Endothelial cell (in vitro differentiated cells): ENCODE measurements around the gene AGO4. TPM values are rescaled to one million over a fixed set of nuclear protein-coding genes. Genes with fewer than 3 reads are reported as not detected.
"Not testable (repeated sequence)": the region's sequence is repeated elsewhere in the genome, so short reads cannot be mapped to it uniquely, and the experiment has no call there.

Experiments
- DNase-seq: peaks from one replicate; pipeline ENCODE4 v3.0.0; 2021; ENCODE audit warnings: low spot score
- H3K27ac Mint-ChIP-seq: one replicate; pipeline ENCODE4 v1.8.0; 2021; ENCODE audit warnings: mixed read lengths, inconsistent platforms; ENCODE audit not compliant: unreplicated experiment
- H3K27me3 Mint-ChIP-seq: one replicate; pipeline ENCODE4 v1.8.0; 2021; ENCODE audit warnings: mild to moderate bottlenecking, moderate library complexity, mixed read lengths, inconsistent platforms; ENCODE audit not compliant: unreplicated experiment
- H3K36me3 Mint-ChIP-seq: one replicate; pipeline ENCODE4 v1.8.0; 2021; ENCODE audit warnings: mild to moderate bottlenecking, low read depth, mixed read lengths, inconsistent platforms; ENCODE audit not compliant: unreplicated experiment
- H3K4me1 Mint-ChIP-seq: one replicate; pipeline ENCODE4 v1.8.0; 2021; ENCODE audit warnings: mild to moderate bottlenecking, mixed read lengths, inconsistent platforms; ENCODE audit not compliant: unreplicated experiment
- H3K4me3 Mint-ChIP-seq: one replicate; pipeline ENCODE4 v1.8.0; 2021; ENCODE audit warnings: mild to moderate bottlenecking, mixed read lengths, inconsistent platforms; ENCODE audit not compliant: unreplicated experiment
- H3K9me3 Mint-ChIP-seq: one replicate; pipeline ENCODE4 v1.8.0; 2021; ENCODE audit warnings: mixed read lengths, inconsistent platforms; ENCODE audit not compliant: unreplicated experiment
- CTCF ChIP-seq: fragments of 200-600 bp; sonication (generic); IDR thresholded peaks from one replicate; pipeline ENCODE4 v1.5.0; 2021; ENCODE audit warnings: antibody characterized with exemption; ENCODE audit not compliant: unreplicated experiment
- total RNA-seq: library from RNA; stranded (reverse); fragmentation: NEBNext Ultra II Directional; extraction: Animal tissue kit (Norgen Biotek cat#: 25700); gene quantifications from one replicate; pipeline ENCODE4 v1.2.1, GENCODE V29; 2021; ENCODE audit not compliant: unreplicated experiment

The AGO4 gene
- total RNA-seq, 1 donor from 2014 or later, result 26.6 TPM

DNA sequence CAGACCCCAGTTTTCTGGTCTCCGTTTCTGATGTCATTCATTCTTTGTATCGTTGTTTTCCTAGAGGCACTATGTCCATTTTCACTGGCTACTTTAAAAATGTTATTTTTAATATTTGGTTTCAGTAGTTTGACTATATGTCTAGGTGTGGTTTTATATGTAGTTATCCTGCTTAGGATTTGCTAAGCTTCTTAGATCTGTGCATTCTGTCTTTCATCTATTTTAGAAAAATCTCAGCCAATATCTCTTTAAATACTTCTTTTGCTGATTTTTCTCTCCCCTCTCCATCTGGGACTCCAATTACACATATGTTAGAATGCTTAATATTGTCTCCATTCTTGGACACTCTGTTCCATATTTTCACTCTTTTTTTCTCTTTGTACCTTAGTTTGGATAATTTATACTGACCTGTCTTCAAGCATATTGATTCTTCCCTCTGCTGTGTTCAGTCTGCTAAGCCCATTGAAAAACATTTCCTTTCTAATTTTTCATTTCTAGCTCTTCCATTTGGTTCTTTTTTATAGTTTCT lies 24.7 kb upstream of the AGO4 start:
- no peaks in the 10 kb centered on the region for H3K36me3 Mint-ChIP-seq
- H3K4me3 Mint-ChIP-seq, result no peak overlapping the region
- no peak for DNase-seq
- H3K4me1 Mint-ChIP-seq, result peaks cover 4% of the 10 kb centered on the region
- no peak overlapping the region for H3K27ac Mint-ChIP-seq
- TF ChIP-seq CTCF, result no peak
- H3K9me3 Mint-ChIP-seq, result no peaks in the 10 kb centered on the region
- H3K27me3 Mint-ChIP-seq, result peaks cover 1% of the 10 kb centered on the region

- not testable (repeated sequence) for H3K9me3 Mint-ChIP-seq, H3K4me1 Mint-ChIP-seq, H3K27ac Mint-ChIP-seq, DNase-seq, H3K27me3 Mint-ChIP-seq, H3K4me3 Mint-ChIP-seq, H3K36me3 Mint-ChIP-seq
Measured at GRCh38 chr1:35784364-35784763, 23.5 kb upstream of the AGO4 start.

GRCh38 chr1:35788139-35788538 lies 19.7 kb upstream of the AGO4 start:
- no peak for DNase-seq
- Mint-ChIP-seq H3K4me1 (peaks cover 4% of the 10 kb centered on the region), H3K4me3 (no peak overlapping the region), H3K9me3 (no peaks in the 10 kb centered on the region), H3K36me3 (no peaks in the 10 kb centered on the region), H3K27ac (no peak overlapping the region), H3K27me3 (peaks cover 1% of the 10 kb centered on the region)
- no peak for TF ChIP-seq CTCF

DNA sequence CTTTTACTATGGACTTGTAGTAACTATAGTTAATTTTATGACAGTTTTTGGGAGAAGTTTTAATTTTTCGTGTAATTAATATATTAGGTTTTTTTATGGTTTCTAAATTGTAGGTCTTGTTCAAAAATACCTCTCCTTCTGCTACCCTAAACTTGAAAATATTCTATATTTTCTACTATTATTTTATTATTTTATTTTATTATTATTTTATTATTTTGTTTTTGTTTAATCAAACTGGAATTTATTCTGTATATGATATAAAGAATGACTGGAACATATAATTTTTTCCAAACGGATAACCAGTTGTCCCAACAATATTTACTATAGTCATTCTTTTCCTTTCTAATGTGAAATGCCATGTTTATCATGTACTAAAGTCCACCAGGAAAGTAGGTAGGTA lies 17.1 kb upstream of the AGO4 start:
- Mint-ChIP-seq H3K4me1 (peaks cover 4% of the 10 kb centered on the region), H3K27me3 (no peaks in the 10 kb centered on the region), H3K36me3 (no peaks in the 10 kb centered on the region), H3K4me3 (no peak overlapping the region), H3K27ac (no peak overlapping the region), H3K9me3 (no peaks in the 10 kb centered on the region)
- no peak for DNase-seq
- TF ChIP-seq CTCF, result no peak

GRCh38 chr1:35795295-35795694 lies 12.5 kb upstream of the AGO4 start:
- Mint-ChIP-seq H3K4me1 (no peaks in the 10 kb centered on the region), H3K27ac (no peak overlapping the region), H3K36me3 (no peaks in the 10 kb centered on the region), H3K27me3 (peaks cover 1% of the 10 kb centered on the region), H3K9me3 (no peaks in the 10 kb centered on the region), H3K4me3 (no peak overlapping the region)
- TF ChIP-seq CTCF, result no peak
- DNase-seq, result no peak
